HUES6 (cell line): ENCODE data around the gene LRRC15.

Source experiments
- H3K27ac ChIP-seq: 2 replicates; pipeline ENCODE4 v1.7.0; 2013; ENCODE audit warnings: low read depth, mild to moderate bottlenecking, low read length, inconsistent platforms
- H3K27me3 ChIP-seq: 2 replicates; pipeline ENCODE4 v1.6.1; 2013; ENCODE audit warnings: low read length; ENCODE audit not compliant: control insufficient read depth, insufficient read depth
- H3K36me3 ChIP-seq: 2 replicates; pipeline ENCODE4 v1.6.1; 2013; ENCODE audit warnings: low read length; ENCODE audit not compliant: control insufficient read depth, insufficient read depth
- H3K4me1 ChIP-seq: 2 replicates; pipeline ENCODE4 v1.6.1; 2013; ENCODE audit warnings: low read length; ENCODE audit not compliant: control insufficient read depth, insufficient read depth
- H3K4me3 ChIP-seq: 2 replicates; pipeline ENCODE4 v1.5.1; 2013; ENCODE audit warnings: low read depth, low read length
- H3K9ac ChIP-seq: one replicate; pipeline ENCODE4 v1.6.1; 2013; ENCODE audit warnings: mild to moderate bottlenecking, low read length
- H3K9me3 ChIP-seq: 2 replicates; pipeline ENCODE4 v1.6.1; 2013; ENCODE audit warnings: low read depth, low read length; ENCODE audit not compliant: control insufficient read depth, insufficient read depth

LRRC15 gene

DNA sequence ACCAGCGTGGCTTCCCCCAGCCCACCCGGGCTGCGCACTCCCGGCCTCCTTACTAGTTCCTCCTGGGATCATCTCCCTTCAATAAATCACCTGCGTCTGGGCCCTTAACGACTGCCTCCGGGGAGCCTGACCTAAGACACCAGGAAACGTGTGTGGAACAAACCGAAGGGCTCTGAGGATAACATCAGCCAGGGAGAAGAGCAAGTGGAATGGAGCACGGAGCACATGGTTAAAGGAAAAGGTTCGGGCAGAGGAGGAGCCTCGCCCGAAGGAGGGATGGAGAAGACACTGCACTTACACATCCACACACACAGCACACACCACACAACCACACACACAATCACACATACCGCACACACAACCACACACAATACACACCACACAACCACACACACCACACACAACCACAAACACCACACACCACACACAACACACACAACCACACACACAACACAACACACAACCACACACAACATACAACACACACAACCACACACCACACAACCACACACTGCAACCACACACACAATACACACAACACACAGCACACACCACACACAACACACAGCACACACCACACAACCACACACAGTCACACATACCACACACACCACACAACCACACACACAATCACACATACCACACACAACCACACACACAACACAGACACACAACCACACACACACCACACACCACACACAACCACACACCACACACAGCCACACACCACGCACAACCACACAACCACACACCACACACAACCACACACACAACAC lies 43.2 kb downstream of the LRRC15 start:
- Histone ChIP-seq H3K27ac (no peak overlapping the region), H3K9ac (no peak overlapping the region), H3K27me3 (no peaks in the 10 kb centered on the region), H3K4me1 (no peaks in the 10 kb centered on the region), H3K9me3 (peaks cover 24% of the 10 kb centered on the region), H3K36me3 (no peaks in the 10 kb centered on the region), H3K4me3 (no peak overlapping the region)

GRCh38 chr3:194325424-194326153 lies 44.0 kb downstream of the LRRC15 start:
- H3K27me3 ChIP-seq = no peaks in the 10 kb centered on the region
- H3K4me1 ChIP-seq = no peaks in the 10 kb centered on the region

DNA sequence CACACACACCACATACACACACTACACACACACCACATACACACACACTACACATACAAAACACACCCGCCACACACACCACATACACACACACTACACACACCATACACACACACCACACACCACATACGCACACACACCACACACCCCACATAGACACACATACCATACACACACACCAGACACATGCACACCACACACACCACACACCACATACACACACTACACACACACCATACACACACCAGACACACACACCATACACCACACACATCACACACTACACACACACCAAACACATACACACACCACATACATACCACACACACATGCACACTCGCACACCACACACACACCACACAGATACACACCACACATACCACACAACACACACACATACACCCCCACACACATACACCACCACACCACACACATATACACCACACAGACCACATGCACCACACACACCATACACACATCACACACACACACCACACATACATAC lies 44.7 kb downstream of the LRRC15 start:
- peaks cover 34% of the 10 kb centered on the region for H3K9me3 ChIP-seq
- H3K27me3 ChIP-seq = no peaks in the 10 kb centered on the region
- no peak overlapping the region for H3K9ac ChIP-seq
- no peaks in the 10 kb centered on the region for H3K36me3 ChIP-seq
- no peaks in the 10 kb centered on the region for H3K4me1 ChIP-seq
- H3K4me3 ChIP-seq = no peak overlapping the region
- no peak overlapping the region for H3K27ac ChIP-seq

More at GRCh38 chr3:194325424-194326153, 44.0 kb downstream of the LRRC15 start:
- Histone ChIP-seq H3K4me3 (no peak overlapping the region), H3K9ac (no peak overlapping the region), H3K27ac (no peak overlapping the region), H3K9me3 (peaks cover 28% of the 10 kb centered on the region), H3K36me3 (no peaks in the 10 kb centered on the region)

GRCh38 chr3:194323785-194324735 lies 45.5 kb downstream of the LRRC15 start:
- Histone ChIP-seq H3K9me3 (peaks cover 42% of the 10 kb centered on the region), H3K4me3 (no peak overlapping the region), H3K4me1 (no peaks in the 10 kb centered on the region), H3K27ac (no peak overlapping the region), H3K36me3 (no peaks in the 10 kb centered on the region), H3K27me3 (no peaks in the 10 kb centered on the region), H3K9ac (no peak overlapping the region)

- no peak overlapping the region for H3K27ac ChIP-seq
- H3K27me3 ChIP-seq = no peaks in the 10 kb centered on the region
- H3K36me3 ChIP-seq = no peaks in the 10 kb centered on the region
- H3K4me3 ChIP-seq = no peak overlapping the region
- H3K9me3 ChIP-seq = peaks cover 55% of the 10 kb centered on the region
- H3K9ac ChIP-seq = no peak overlapping the region
- H3K4me1 ChIP-seq = no peaks in the 10 kb centered on the region
Observed at GRCh38 chr3:194322678-194323211, 46.8 kb downstream of the LRRC15 start.

DNA sequence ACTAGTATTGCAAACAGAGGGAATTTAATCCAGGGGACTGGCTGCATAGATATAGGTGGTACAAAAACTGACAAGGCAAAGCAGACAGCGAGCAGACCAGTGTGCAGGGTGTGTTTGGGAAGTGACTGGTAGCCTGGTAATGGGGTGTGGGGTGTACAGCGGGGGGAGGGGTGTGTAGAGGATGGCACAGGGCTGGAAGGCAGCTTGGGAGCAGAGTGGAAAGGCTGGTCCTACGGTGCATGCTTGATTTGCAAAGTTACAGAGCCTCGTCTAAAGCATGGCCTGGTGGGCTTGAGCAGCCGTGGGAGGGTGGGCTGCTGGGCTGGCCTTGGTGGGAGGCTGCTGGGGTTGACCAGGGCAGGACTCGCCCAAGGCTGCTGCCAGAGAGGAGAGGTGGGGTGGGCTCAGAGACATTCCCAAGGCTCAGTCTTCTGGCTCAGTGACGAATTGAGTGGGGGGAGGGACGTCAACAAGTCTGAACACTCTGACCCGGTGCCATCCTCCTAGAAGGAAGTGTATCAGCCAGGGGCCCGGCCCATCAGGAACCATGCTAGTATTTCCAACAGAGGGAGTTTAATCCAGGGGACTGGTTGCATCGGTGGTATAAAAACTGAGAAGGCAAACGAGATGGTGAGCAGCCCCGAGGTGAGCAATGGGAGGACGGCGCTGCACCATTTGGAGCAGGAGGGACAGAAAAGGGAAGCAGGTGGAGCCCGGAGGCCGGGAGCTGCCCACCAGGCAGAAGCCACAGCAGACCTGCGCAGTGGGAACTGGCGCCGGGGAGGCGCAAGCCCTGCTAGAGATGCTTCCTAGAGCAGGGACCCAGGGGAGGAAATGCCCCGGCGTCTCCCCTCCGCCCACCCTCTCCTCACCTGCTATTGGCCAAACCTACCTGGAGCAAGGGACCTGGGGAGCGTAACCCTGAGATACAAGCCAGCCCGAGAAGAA lies 47.6 kb downstream of the LRRC15 start:
- H3K27ac ChIP-seq = no peak overlapping the region
- peaks cover 4% of the 10 kb centered on the region for H3K27me3 ChIP-seq
- no peaks in the 10 kb centered on the region for H3K4me1 ChIP-seq
- no peaks in the 10 kb centered on the region for H3K36me3 ChIP-seq
- peaks cover 60% of the 10 kb centered on the region for H3K9me3 ChIP-seq
- no peak overlapping the region for H3K9ac ChIP-seq
- no peak overlapping the region for H3K4me3 ChIP-seq

DNA sequence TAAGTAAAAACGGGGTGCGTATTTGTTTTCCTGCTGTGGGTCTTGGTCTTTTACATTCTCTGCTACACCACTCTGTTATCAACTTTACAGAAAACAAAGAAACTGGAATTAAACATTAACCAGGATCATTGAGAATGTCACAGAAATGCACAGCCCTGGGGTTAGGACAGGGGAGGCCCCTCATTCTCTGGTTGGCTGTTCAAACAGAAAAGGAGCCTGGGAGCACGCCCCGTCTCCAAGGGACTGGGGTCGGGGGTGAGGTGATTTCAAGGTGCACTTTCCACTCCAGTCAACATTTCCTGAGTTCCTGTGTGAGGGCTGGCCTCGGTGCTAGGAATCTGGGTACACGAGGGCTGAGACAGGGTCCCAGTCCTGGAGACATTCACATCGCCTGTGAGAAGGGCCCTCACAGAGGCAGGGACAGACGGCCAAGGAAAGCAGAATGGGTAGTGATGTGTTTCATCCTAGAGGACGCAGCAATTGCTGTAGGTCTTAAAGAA lies 48.7 kb downstream of the LRRC15 start:
- Histone ChIP-seq H3K9ac (no peak overlapping the region), H3K4me1 (no peaks in the 10 kb centered on the region), H3K27ac (no peak overlapping the region), H3K27me3 (peaks cover 15% of the 10 kb centered on the region), H3K4me3 (no peak overlapping the region), H3K9me3 (peaks cover 52% of the 10 kb centered on the region), H3K36me3 (no peaks in the 10 kb centered on the region)

DNA sequence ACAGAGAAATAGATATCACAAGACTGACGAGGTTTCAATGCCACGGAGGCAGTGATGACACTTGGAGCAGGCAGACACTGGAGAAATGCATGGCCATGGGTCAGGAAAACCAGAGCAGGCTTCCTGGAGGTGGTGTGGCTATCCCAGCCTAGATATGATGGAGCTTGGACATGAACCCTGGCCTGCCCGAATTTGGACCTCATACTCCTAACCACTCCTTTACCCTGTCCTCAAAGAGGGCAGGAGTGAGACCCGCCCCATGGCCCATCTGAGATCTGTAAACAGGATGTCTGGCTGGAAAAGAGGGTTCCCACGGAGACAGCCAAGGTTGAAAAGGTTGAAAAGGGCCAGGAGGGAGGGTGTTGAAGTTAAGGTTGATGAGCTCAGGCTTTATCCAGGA lies 49.4 kb downstream of the LRRC15 start:
- Histone ChIP-seq H3K36me3 (no peaks in the 10 kb centered on the region), H3K4me3 (no peak overlapping the region), H3K27ac (no peak overlapping the region), H3K9ac (no peak overlapping the region), H3K27me3 (peaks cover 15% of the 10 kb centered on the region), H3K9me3 (peaks cover 52% of the 10 kb centered on the region), H3K4me1 (peaks cover 3% of the 10 kb centered on the region)

- peaks cover 50% of the 10 kb centered on the region for H3K9me3 ChIP-seq
- no peak overlapping the region for H3K4me3 ChIP-seq
- H3K9ac ChIP-seq = no peak overlapping the region
- peaks cover 10% of the 10 kb centered on the region for H3K4me1 ChIP-seq
- no peaks in the 10 kb centered on the region for H3K36me3 ChIP-seq
- H3K27ac ChIP-seq = no peak overlapping the region
- peaks cover 17% of the 10 kb centered on the region for H3K27me3 ChIP-seq
Observed at GRCh38 chr3:194318511-194319161, 50.9 kb downstream of the LRRC15 start.
